ENCODE data around the gene INPP4B.
"Not testable (repeated sequence)": the region's sequence is repeated elsewhere in the genome, so short reads cannot be mapped to it uniquely, and the experiment has no call there.

The INPP4B gene

GRCh38 chr4:142081025-142081424 lies 765.1 kb downstream of the INPP4B start:
- DNase-seq (ENCODE audit: low spot score) = no peak

GRCh38 chr4:142079959-142080358 lies 766.1 kb downstream of the INPP4B start:
- DNase-seq (ENCODE audit: low spot score) = no peak

- no peak for DNase-seq (ENCODE audit: low spot score)
Observed at GRCh38 chr4:142077048-142077447, 769.1 kb downstream of the INPP4B start.

DNA sequence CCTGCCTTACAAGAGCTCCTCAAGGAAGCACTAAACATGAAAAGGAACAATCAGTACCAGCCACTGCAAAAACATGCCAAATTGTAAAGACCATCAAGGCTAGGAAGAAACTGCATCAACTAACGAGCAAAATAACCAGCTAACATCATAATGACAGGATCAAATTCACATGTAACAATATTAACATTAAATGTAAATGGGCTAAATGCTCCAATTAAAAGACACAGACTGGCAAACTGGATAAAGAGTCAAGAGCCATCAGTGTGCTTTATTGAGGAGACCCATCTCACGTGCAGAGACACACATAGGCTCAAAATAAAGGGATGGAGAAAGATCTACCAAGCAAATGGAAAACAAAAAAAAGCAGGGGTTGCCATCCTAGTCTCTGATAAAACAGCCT lies 777.8 kb downstream of the INPP4B start:
- DNase-seq (ENCODE audit: low spot score) = not testable (repeated sequence)

GRCh38 chr4:142066562-142066961 lies 779.5 kb downstream of the INPP4B start:
- DNase-seq (ENCODE audit: low spot score) = not testable (repeated sequence)

DNA sequence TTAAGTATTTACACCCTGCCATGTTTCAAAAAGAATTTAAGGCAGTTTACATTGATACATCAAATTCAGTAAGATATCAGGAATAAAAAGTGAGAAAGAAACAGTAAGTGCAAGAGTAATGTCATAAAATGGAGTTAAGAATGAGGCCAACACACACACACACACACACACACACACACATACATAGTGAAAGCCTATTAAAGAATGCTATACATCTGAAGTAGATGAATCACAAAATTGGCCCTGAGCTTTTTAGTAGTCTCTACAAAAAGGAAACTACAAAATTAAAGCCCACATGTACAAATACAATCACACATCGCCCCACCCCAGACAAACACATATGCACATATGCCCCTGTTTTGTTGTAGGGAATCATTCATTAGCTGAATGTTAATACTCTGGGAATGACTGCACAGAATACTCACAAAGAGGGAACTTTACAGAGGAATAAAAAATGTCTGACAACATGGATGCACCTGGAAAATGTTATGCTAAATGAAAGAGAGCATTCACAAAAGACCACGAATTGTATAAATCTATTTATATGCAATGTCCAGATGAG lies 780.9 kb downstream of the INPP4B start:
- DNase-seq (ENCODE audit: low spot score) = no peak

DNA sequence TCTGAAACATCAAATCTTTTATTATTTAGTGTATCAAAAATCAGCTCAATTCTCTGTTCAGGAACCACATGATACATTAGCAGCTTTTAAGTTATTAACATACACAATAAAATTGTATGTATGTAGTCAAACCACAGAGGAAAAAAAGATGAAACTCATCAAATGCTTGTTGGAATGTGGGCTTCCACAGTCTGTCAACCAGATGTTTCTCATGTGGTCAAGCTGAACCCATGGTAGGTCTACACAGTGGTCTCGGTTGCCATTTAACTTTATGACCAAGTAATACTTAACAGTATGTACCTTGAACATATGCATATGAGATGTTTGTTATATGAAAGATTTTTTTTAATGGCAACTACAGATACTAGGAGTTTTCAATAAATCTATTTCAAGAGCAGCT lies 781.9 kb downstream of the INPP4B start:
- no peak for DNase-seq (ENCODE audit: low spot score)

- DNase-seq (ENCODE audit: low spot score) = no peak
Observed at GRCh38 chr4:142045996-142046395, 800.1 kb downstream of the INPP4B start.

DNA sequence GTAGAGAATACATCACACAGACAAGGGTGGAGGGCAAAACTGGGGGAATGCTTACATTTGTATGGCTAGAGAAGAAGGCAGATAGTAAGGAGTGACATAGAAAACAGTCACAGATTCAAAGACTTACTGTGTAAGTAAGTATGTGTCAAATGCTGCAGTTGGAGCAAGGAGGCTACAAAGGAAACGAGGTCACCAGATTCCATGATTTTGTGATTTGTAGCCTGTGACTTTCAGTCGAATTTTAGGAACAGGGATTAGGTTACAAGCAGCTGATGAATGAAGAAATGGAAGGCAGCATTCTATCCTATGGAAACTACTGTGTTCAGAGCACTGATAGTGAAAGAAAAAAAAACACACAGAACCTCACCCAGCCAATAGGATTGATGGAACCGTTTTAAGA lies 801.8 kb downstream of the INPP4B start:
- DNase-seq (ENCODE audit: low spot score) = no peak

DNA sequence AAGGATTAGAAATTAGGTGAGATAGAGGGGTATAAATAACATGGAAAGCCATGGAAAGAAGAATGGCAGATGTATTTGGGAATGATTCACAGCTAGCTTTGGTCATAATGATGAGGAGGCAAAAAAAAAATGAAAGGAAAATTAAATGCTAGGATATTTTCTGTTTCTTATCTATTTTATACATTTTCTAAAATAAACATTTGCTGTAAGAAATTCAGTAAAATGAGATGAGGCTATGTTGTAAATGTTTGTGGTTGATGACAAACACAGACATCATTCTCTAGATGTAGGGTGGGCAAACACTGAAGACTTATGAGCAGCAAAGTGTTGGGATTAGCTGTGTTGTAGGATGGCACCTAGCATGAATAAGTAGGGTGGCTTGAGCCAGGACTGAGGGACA lies 802.6 kb downstream of the INPP4B start:
- DNase-seq (ENCODE audit: low spot score) = no peak

- DNase-seq (ENCODE audit: low spot score) = no peak
Observed at GRCh38 chr4:142041788-142042187, 804.3 kb downstream of the INPP4B start.

DNA sequence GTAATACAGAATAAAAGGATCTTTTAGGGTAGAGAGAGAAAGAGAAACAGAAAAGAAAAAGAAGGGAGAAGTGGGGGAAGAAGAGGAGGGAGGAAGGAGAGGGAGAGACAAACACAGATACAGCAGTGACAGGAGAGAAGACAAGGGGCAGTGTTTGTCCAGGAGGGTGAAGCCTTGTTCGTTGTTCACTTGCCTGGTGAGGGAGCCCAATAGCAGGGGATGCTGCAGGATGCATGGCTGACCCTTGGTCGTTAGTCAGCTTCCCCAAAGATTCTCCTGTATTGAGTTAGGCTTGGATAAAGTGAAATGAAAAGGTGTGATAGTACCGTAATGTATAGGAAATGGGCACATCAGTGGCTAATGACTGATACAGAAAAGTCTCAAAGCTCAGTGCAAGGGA lies 806.1 kb downstream of the INPP4B start:
- no peak for DNase-seq (ENCODE audit: low spot score)

DNA sequence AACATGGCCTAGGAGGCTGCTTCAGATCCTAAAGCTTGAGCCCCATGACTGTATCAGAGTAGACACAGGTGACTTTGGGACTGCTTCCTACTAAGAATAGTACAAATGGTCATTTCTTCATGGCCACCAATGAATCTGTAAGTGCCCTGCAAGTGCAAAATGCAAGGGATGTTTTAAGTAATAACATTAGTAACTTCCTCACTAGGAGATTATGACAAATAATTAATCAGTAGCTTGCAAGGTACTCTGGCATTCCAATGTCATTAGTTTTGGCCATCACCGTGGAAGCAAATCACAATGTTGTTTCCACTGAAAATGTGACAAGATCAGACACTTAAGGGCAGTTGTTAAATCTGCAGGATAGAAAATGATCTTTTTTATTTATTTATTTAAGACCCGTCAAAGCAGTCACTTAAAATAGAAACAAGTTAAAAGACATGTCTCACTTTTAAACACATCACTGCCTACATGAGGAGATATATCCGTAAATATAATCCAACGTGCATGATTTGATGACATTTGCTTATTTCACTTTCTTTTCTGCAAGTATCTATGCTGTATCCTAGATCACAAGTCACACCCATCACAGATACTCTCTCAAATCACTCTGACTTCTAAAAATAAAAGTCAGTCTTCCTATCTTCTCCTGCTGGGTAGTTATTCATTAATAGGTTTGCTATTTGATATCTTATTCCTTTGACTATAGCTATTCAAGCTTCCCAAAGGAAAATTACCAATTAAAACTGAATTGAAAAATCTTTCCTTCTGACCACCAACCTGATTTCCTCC lies 809.1 kb downstream of the INPP4B start:
- DNase-seq (ENCODE audit: low spot score) = no peak

DNA sequence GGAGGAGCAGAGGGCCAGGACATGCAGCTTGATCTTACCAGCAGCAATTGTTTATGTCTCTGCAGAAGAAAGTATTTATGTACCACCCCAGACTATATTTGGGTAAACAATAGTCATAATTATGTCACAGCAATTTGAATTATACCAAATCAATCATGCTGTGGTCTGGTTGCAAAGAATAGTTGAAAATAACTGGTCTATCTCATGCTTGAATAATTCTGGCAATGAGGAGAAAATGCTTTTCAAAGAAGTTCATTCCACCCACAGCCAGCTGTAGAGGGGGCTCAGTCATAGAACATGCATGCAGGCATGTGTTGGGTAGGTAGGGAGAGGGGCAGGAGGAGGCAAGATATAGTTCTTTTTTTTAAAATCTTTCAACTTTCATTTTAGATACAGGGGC lies 810.5 kb downstream of the INPP4B start:
- DNase-seq (ENCODE audit: low spot score) = no peak

DNA sequence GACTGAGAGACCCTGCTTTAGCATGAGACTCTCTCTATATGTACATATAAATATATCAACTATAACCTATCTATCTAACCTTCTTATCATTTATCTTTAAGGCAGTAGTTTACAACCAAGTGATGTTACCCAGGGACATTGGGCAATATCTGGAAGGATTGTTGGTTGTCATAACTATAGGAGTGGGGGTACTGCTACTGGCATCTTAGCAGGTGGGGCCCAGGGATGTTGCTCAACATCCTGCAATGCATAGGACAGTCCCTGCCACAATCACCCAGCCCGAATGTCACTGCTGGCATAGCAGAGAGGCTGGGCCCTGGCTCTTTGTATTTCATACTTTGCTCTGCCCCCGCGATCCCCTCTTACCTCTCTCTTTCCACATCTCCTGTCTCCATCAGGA lies 812.0 kb downstream of the INPP4B start:
- no peak for DNase-seq (ENCODE audit: low spot score)

GRCh38 chr4:142030010-142030409 lies 816.1 kb downstream of the INPP4B start:
- no peak for DNase-seq (ENCODE audit: low spot score)

DNA sequence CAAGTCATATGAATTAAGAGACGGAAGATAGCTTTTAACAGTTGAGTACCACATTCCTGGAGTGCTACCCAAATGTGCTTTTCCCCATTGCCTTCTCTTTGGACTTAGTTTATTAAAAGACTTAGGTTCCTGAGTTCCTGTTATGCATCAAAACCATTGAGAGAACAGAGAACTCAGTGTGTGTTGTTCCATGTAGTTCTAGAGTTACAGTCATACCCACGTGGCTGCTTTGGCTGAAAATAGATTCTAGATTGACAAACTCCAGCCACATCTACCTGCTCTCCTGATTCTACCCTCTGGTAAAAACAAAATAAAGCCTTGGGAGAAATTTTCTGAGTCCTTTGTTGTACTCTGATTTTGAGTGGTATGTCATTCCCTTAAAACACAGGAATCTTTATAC lies 824.3 kb downstream of the INPP4B start:
- DNase-seq (ENCODE audit: low spot score) = no peak

DNA sequence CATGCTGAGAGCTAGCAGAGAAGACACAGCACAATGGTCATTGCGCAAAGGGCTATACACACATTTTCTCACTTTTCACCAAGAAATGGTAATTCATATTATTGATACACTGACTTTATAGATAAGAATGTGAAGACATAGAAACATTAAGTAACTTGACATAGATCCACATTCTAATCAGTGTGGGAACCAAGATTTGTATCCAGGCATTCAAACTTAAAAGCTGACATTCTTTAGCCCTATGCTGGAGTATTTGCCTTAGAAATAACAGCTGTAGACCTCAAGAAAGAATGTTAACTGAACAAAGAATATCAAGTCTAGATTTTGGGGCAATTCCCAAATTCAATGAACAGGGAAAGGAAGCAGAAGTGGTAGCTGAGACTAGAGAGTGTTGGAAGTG lies 824.9 kb downstream of the INPP4B start:
- DNase-seq (ENCODE audit: low spot score) = no peak

GRCh38 chr4:142016031-142016430 lies 830.1 kb downstream of the INPP4B start:
- DNase-seq (ENCODE audit: low spot score) = no peak

- DNase-seq (ENCODE audit: low spot score) = no peak
Observed at GRCh38 chr4:142009751-142010150, 836.4 kb downstream of the INPP4B start.

DNA sequence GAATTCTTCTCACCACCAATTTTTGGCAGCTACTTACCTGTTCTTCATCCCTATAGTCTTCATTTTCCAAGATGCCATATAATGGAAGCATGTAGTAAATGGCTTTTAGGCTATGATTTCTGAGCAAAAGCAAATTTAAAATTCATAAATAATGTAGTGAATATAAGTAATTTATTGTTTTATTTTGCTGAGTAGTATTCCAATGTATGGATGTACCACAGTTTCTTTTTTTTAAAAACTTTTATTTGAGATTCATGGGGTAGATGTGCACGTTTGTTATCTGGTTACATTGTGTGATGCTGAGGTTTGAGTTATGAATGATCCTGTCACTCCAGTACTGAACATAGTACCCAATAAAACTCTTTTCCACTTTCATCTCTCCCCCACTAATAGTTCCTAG lies 840.6 kb downstream of the INPP4B start:
- no peak for DNase-seq (ENCODE audit: low spot score)

- DNase-seq (ENCODE audit: low spot score) = no peak
Observed at GRCh38 chr4:141999446-142000143, 846.5 kb downstream of the INPP4B start.

DNA sequence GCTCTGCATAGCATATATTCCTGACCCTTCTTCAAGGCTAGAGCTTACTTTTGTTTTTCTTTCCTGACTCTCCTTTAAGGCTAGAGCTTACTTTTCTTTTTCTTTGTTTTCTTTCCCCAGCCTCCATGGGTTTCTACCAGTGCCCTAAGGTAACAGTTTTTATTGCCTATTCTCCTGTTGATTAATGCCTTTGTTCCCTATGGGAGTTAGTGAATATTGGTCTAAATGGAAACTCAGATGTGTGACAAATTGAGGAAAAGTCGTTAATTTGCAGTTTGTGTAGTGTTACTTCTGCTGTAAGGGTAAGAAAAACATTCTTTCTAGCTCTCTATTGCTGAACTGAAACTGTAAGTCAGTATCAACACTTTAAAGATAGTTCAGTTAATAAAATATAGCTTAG lies 851.0 kb downstream of the INPP4B start:
- no peak for DNase-seq (ENCODE audit: low spot score)

All from LoVo (cell line).